Prostate gland (tissue), 2 donors: ENCODE results near the gene SAMD5. TPM values are rescaled to one million over a fixed set of nuclear protein-coding genes. Genes with fewer than 3 reads are reported as not detected.

Experiments
- DNase-seq: peaks from one replicate; pipeline ENCODE4 v3.0.0-alpha.2; 2019; ENCODE audit warnings: low spot score
- H3K27ac ChIP-seq, 2 donors: fragments of 200-600 bp; sonication (generic); 2 replicates each; pipeline ENCODE4 v1.5.1; 2017 to 2019
- H3K27me3 ChIP-seq: fragments of 200-600 bp; sonication (generic); replicated peaks from 2 replicates; pipeline ENCODE4 v1.5.1; 2019; ENCODE audit not compliant: insufficient read depth
- H3K36me3 ChIP-seq, 2 donors: fragments of 200-600 bp; sonication (generic); 1 replicate in 1 of 2; 2 replicates in 1 of 2; pipeline versions ENCODE4 v1.5.1 to v1.8.1; 2017 to 2019
- H3K4me1 ChIP-seq: fragments of 200-600 bp; sonication (generic); replicated peaks from 2 replicates; pipeline ENCODE4 v1.5.1; 2019
- H3K4me3 ChIP-seq, 2 donors: fragments of 200-600 bp; sonication (generic); 2 replicates each; pipeline ENCODE4 v1.5.1; 2017 to 2019
- H3K9me3 ChIP-seq: fragments of 200-600 bp; sonication (generic); 2 replicates; pipeline ENCODE4 v1.5.1; 2017
- POLR2A ChIP-seq: fragments of 450-650 bp; IDR thresholded peaks from one replicate; pipeline ENCODE4 v1.6.1; 2016; ENCODE audit warnings: antibody characterized with exemption, mild to moderate bottlenecking
- POLR2AphosphoS5 ChIP-seq: sonication (generic); formaldehyde crosslinking; IDR thresholded peaks from one replicate; pipeline ENCODE4 v1.6.1; 2017; ENCODE audit warnings: antibody characterized with exemption
- WGBS: methylation state at CpG from one replicate; pipeline ENCODE4 v1.1.5; 2018; 5-methylcytosine and 5-hydroxymethylcytosine counted together
- intact Hi-C: fragments of 100-400 bp; cut with DNase I; formaldehyde crosslinking; loops from one replicate; pipeline ENCODE4 v1.14.2; 2022
- total RNA-seq, 2 donors: library from RNA; depleted of rRNA; stranded (reverse); fragments of >200 nt; gene quantifications; one replicate each; pipeline ENCODE4 v1.1.0, GENCODE V29; 2016
- TF ChIP-seq, protein P1 (sequence below), 4 experiments: fragments of 200-600 bp in 2 of 4; fragments of 450-650 bp in 2 of 4; sonication (generic) in 2 of 4; IDR thresholded peaks; 1 replicate in 3 of 4; 2 replicates in 1 of 4; pipeline ENCODE4 v1.5.1; 2016 to 2019; ENCODE audit warnings: antibody characterized with exemption in 4 of 4, mild to moderate bottlenecking in 2 of 4, moderate library complexity in 2 of 4

Gene SAMD5
- total RNA-seq, 2 donors from 2014 or later: 2.2 to 17.0 TPM

DNA sequence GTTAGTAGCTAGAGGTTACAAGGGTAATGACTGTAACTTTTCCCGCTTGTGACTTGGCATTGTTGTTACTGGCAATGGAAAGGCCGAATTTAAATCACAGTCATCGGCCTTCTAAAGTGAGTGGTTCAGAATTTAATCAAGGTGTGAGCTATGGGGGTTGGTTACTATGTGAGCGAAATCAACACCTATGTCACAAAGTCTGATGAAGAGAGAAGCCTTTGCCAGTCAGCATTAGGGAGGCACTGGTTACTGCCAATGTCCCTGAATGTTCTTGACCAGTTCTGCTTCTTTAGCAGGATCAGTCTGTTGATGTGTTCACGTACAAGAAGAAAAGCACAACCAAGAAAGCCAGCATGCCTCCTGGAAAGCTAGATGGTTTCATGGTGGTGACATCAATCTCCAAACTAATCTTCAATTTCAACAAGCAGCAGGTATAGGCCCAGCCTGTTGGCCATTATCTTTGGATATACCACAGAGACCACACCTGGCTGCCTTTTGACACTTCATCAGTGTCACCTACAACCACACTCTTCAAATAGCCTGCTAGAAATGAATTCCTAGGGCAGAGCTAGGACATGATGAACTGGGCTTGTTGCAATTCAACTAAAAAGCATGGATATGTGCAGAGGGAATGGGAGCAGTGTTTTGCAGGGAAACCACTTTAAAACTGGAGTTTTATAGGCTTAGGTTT is 17.2 kb downstream of the SAMD5 start:
- H3K36me3 ChIP-seq: no peaks in the 10 kb centered on the region
- H3K9me3 ChIP-seq: no peaks in the 10 kb centered on the region
- no peak for DNase-seq
- intact Hi-C loops: no loop called here
- H3K4me3 ChIP-seq: no peak overlapping the region
- no peaks in the 10 kb centered on the region for H3K27me3 ChIP-seq
- no peaks in the 10 kb centered on the region for H3K4me1 ChIP-seq
- over 99% methylated on average over 5 of the region's 5 CpGs for WGBS
- TF ChIP-seq POLR2AphosphoS5 (no peak), POLR2A (no peak)
- TF ChIP-seq, protein P1, sequence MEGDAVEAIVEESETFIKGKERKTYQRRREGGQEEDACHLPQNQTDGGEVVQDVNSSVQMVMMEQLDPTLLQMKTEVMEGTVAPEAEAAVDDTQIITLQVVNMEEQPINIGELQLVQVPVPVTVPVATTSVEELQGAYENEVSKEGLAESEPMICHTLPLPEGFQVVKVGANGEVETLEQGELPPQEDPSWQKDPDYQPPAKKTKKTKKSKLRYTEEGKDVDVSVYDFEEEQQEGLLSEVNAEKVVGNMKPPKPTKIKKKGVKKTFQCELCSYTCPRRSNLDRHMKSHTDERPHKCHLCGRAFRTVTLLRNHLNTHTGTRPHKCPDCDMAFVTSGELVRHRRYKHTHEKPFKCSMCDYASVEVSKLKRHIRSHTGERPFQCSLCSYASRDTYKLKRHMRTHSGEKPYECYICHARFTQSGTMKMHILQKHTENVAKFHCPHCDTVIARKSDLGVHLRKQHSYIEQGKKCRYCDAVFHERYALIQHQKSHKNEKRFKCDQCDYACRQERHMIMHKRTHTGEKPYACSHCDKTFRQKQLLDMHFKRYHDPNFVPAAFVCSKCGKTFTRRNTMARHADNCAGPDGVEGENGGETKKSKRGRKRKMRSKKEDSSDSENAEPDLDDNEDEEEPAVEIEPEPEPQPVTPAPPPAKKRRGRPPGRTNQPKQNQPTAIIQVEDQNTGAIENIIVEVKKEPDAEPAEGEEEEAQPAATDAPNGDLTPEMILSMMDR (IDR thresholded peaks at IDR 0.05): no peak
- no peak overlapping the region for H3K27ac ChIP-seq

DNA sequence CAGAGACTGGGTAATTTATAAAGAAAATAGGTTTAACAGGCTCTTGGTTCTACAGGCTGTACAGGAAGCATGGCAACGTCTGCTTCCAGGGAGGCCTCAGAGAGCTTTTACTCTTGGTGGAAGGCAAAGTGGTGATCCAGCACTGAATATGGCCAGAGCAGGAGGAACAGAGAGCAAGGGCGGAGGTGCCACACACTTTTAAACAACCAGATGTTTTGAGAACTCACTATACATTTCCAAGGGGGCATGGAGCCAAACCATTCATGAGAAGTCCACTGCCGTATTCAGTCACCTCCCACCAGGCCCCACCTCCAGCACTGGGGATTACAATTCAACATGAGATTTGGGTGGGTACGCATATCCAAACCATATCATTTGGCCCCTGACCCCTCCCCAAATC is 18.7 kb downstream of the SAMD5 start:
- WGBS: 90% methylated on average over 4 of the region's 4 CpGs

DNA sequence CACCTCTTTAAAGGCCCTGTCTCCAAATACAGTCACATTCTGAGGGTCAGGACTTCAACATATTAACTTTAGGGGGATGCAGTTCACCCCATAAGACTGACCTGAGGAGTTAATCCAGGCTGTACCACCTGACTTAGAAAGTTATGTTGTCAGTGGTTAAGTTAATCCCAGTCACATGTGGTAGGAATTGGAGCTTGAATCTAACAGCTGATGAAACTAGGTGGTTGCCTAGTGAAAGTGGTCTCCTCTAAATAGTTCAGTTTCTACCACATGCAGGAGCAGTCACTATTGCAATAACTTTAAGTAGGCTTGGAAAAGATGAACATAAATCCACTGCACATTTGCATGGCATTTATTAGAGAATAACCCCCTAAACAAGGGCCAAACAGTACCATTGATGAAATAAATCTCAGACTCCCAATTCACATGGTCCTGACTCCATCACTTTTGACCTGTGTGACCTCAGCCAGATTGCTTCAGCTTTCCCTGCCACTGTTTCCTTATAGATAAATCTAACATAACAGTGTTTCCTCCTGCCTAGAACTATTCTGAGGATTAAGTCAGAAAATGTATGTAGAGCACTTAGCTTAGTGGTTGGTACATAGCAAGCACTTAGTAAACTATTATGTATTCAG is 20.1 kb downstream of the SAMD5 start:
- Histone ChIP-seq H3K36me3 (no peaks in the 10 kb centered on the region), H3K9me3 (no peaks in the 10 kb centered on the region), H3K27me3 (no peaks in the 10 kb centered on the region), H3K4me3 (no peak overlapping the region), H3K4me1 (no peaks in the 10 kb centered on the region), H3K27ac (no peak overlapping the region)
- DNase-seq: no peak
- intact Hi-C loops: no loop called here
- TF ChIP-seq POLR2AphosphoS5: no peak
- TF ChIP-seq POLR2A: no peak
- TF ChIP-seq, protein P1 (IDR thresholded peaks at IDR 0.05): no peak

More for the DNA sequence above, 18.7 kb downstream of the SAMD5 start:
- H3K4me3 ChIP-seq: no peak overlapping the region
- H3K27me3 ChIP-seq: no peaks in the 10 kb centered on the region
- H3K36me3 ChIP-seq: no peaks in the 10 kb centered on the region
- H3K9me3 ChIP-seq: no peaks in the 10 kb centered on the region
- DNase-seq: no peak
- TF ChIP-seq POLR2A (no peak), POLR2AphosphoS5 (no peak)
- TF ChIP-seq, protein P1 (IDR thresholded peaks at IDR 0.05): no peak
- H3K4me1 ChIP-seq: no peaks in the 10 kb centered on the region
- intact Hi-C loops: no loop called here
- no peak overlapping the region for H3K27ac ChIP-seq

DNA sequence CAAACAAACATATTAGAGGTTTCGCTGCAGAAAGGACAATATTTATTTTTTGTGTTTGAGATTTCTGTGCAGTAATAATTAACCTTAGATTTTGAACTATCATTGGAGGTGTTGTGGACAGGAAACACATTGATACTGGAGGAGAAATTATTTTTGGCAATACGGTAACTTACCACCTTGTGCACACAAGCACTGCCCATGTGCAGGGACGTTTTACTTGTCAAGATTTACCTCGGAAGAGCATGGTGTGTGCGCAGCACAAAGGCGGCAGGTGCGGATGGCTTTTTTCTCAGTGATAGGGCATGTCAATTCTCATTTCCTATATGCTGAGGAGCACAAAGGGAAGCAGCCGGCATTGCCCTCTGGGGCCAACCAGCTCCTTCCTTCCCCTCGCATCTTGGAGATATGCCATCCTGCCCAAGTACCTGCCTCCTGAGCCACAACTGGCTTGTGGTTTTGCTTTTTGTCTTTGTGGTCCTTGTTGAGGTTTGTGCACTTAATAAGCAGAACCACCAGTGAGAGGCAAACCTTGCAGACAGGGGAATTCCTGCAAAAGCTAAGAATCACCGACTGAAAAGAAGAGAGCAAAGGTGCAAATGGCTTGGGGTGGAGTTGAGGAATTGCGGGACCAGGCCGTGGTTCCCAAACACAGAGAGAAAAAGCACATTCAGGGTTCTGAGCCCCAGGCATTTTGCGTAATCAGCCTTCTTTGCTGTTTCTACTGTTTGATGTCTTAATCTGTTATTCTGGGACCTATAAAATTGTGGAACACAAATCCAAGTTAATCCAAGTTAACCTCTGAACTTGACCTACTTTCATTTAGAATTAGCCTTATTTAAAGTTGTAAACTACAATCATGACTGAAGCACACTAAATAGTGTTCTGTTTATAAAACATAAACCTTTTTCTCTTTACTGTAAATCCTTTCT is 21.9 kb downstream of the SAMD5 start:
- TF ChIP-seq, protein P1 (IDR thresholded peaks at IDR 0.05): no peak
- TF ChIP-seq POLR2AphosphoS5 (no peak), POLR2A (no peak)
- no peaks in the 10 kb centered on the region for H3K27me3 ChIP-seq
- no peaks in the 10 kb centered on the region for H3K9me3 ChIP-seq
- WGBS: 53% methylated on average over 13 of the region's 13 CpGs
- intact Hi-C loops: no loop called here
- H3K27ac ChIP-seq: no peak overlapping the region
- no peak for DNase-seq
- no peak overlapping the region for H3K4me3 ChIP-seq
- no peaks in the 10 kb centered on the region for H3K4me1 ChIP-seq
- no peaks in the 10 kb centered on the region for H3K36me3 ChIP-seq
